Neural crest cell (in vitro differentiated cells): ENCODE measurements around the gene ZFR2. TPM values are rescaled to one million over a fixed set of nuclear protein-coding genes. Genes with fewer than 3 reads are reported as not detected.
A peak's percentile ranks its signal among the peaks of the same experiment; 100 is the strongest.

Experiments used
- DNase-seq: peaks from one replicate; pipeline ENCODE4 v3.0.0; 2021; ENCODE audit warnings: low read depth, mixed read lengths, low spot score
- H3K27ac Mint-ChIP-seq: one replicate; pipeline ENCODE4 v1.8.0; 2021; ENCODE audit warnings: mild to moderate bottlenecking, mixed read lengths; ENCODE audit not compliant: unreplicated experiment
- H3K27me3 Mint-ChIP-seq: 2 replicates; pipeline ENCODE4 v1.8.0; 2021; ENCODE audit warnings: low read depth, mild to moderate bottlenecking, mixed read lengths
- H3K36me3 Mint-ChIP-seq: 2 replicates; pipeline ENCODE4 v1.8.0; 2021; ENCODE audit warnings: low read depth, mild to moderate bottlenecking, mixed read lengths
- H3K4me1 Mint-ChIP-seq: 2 replicates; pipeline ENCODE4 v1.8.0; 2021; ENCODE audit warnings: mixed read lengths
- H3K4me3 Mint-ChIP-seq: one replicate; pipeline ENCODE4 v1.8.0; 2021; ENCODE audit warnings: mild to moderate bottlenecking, mixed read lengths
- H3K9me3 Mint-ChIP-seq: 2 replicates; pipeline ENCODE4 v1.8.0; 2021; ENCODE audit warnings: mixed read lengths
- total RNA-seq: library from RNA; stranded (reverse); gene quantifications from 2 replicates; pipeline ENCODE4 v1.2.1, GENCODE V29; 2021
- TF ChIP-seq, protein P1 (sequence below): fragments of 200-600 bp; sonication (generic); conservative IDR thresholded peaks from 2 replicates; pipeline ENCODE4 v1.5.0; 2021; ENCODE audit warnings: antibody characterized with exemption, mild to moderate bottlenecking

The ZFR2 gene
- total RNA-seq, 1 donor from 2014 or later, result 4.2 TPM

DNA sequence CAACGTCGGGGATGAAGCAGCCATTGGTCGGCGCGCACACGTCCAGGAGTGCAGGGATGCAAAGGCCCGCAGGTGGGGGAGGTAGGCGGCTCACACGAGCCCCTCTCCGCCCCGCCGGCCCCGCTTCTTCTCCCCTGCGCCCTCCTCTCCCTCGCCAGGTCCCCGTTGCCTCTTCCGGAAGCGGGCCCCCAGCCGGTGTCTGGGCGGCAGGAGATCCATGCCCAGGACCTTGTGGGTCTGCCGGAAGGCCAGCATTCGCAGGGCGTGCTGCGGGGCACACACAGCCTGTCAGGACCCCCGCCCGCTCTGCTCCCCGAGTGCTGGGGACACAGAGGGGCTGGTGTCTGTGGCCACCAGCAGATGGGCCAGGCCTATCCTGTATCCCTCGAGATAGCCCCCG, 63.0 kb downstream of the ZFR2 start:
- no peak for DNase-seq
- Mint-ChIP-seq H3K36me3 (no peaks in the 10 kb centered on the region), H3K4me3 (no peak overlapping the region)

DNA sequence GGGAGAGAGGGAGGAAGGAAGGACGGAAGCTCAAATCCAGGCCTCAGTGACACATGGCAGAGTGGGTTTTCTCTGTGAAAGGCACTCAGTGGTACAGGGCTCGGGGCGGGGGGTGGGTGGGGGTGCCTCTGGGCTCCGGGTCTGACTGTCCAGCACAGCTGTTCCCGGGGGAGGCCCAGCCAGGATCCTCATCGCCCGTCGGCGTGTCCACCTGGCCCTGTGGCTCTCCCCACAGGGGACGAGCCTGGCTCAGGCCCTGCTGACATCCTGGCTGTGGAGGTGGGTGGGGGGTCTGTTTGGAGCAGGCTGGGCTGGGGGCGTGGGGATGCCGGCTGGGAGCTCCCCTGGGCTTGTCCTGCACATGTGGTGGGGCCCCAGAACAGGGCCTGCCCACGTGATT, 64.4 kb downstream of the ZFR2 start:
- DNase-seq, result no peak
- TF ChIP-seq, protein P1, sequence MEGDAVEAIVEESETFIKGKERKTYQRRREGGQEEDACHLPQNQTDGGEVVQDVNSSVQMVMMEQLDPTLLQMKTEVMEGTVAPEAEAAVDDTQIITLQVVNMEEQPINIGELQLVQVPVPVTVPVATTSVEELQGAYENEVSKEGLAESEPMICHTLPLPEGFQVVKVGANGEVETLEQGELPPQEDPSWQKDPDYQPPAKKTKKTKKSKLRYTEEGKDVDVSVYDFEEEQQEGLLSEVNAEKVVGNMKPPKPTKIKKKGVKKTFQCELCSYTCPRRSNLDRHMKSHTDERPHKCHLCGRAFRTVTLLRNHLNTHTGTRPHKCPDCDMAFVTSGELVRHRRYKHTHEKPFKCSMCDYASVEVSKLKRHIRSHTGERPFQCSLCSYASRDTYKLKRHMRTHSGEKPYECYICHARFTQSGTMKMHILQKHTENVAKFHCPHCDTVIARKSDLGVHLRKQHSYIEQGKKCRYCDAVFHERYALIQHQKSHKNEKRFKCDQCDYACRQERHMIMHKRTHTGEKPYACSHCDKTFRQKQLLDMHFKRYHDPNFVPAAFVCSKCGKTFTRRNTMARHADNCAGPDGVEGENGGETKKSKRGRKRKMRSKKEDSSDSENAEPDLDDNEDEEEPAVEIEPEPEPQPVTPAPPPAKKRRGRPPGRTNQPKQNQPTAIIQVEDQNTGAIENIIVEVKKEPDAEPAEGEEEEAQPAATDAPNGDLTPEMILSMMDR, result no peak
- H3K27ac Mint-ChIP-seq, result no peak overlapping the region
- no peaks in the 10 kb centered on the region for H3K9me3 Mint-ChIP-seq
- no peak overlapping the region for H3K4me3 Mint-ChIP-seq
- peaks cover 41% of the 10 kb centered on the region for H3K27me3 Mint-ChIP-seq
- H3K36me3 Mint-ChIP-seq, result no peaks in the 10 kb centered on the region
- no peaks in the 10 kb centered on the region for H3K4me1 Mint-ChIP-seq

More for the DNA sequence above, 63.0 kb downstream of the ZFR2 start:
- Mint-ChIP-seq H3K9me3 (no peaks in the 10 kb centered on the region), H3K27ac (no peak overlapping the region), H3K27me3 (peaks cover 27% of the 10 kb centered on the region), H3K4me1 (no peaks in the 10 kb centered on the region)
- TF ChIP-seq, protein P1, result no peak

DNA sequence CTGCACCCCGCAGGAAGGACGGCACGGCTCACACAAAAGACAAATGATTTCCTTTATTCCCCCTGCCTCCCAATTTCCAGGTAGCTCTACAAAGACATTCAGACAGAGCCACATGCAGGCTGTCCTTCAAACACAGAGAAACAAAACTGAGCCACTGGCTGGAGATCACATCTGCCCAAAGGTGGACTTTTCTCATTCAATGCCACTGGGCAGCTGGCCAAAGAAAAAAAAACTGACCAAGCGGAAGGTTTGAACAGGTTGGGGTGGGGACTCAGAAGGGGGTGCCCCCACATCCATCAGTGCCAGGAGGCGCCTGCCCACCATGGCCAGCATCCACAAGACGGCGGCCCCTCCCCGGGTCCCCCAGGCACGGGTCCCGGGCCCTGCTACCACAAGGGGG, 64.9 kb downstream of the ZFR2 start:
- no peak overlapping the region for H3K27ac Mint-ChIP-seq
- H3K9me3 Mint-ChIP-seq, result no peaks in the 10 kb centered on the region
- TF ChIP-seq, protein P1, result no peak
- H3K4me1 Mint-ChIP-seq, result no peaks in the 10 kb centered on the region
- peaks cover 45% of the 10 kb centered on the region for H3K27me3 Mint-ChIP-seq
- no peak overlapping the region for H3K4me3 Mint-ChIP-seq
- no peaks in the 10 kb centered on the region for H3K36me3 Mint-ChIP-seq
- no peak for DNase-seq

DNA sequence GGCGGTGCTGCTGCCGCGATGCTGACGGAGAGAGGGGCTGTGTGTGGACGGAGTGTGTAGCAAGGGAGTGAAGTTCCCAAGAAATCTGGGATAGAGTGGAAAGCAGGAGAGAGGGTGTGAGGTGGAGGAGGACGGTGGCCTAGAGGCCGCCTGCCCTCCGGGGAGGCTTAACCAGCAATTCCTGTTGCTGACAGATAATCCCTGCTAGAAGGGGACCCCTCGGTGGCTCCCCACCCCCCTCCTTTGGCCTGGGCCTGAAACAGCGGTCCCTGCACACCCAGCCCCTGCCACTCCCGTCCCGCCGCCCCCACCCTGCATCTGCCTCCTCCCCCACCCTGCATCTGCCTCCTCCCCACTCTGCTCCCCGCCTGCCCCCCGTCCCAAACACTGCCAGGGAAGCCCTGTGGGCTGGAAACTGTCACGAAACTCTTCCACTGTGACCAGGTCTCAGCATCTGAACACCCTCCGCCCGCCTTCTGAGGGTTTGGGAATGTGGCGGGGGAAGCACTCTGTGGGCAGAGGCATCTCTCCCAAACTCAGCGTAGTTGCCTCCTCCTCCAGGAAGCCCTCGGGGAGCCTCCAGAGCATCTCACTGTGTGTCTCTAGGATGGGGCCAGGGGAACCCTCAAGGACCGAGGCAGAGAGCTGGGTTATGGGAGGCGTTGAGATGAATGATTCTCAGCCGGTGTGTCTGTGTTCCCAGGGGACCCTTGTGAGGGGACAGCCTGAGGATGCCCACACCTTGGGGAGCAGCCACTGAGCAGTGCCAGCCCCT, 65.5 kb downstream of the ZFR2 start:
- Mint-ChIP-seq H3K4me1 (no peaks in the 10 kb centered on the region), H3K9me3 (no peaks in the 10 kb centered on the region), H3K27ac (no peak overlapping the region), H3K27me3 (peaks cover 47% of the 10 kb centered on the region), H3K4me3 (no peak overlapping the region), H3K36me3 (no peaks in the 10 kb centered on the region)
- TF ChIP-seq, protein P1, result no peak
- no peak for DNase-seq

DNA sequence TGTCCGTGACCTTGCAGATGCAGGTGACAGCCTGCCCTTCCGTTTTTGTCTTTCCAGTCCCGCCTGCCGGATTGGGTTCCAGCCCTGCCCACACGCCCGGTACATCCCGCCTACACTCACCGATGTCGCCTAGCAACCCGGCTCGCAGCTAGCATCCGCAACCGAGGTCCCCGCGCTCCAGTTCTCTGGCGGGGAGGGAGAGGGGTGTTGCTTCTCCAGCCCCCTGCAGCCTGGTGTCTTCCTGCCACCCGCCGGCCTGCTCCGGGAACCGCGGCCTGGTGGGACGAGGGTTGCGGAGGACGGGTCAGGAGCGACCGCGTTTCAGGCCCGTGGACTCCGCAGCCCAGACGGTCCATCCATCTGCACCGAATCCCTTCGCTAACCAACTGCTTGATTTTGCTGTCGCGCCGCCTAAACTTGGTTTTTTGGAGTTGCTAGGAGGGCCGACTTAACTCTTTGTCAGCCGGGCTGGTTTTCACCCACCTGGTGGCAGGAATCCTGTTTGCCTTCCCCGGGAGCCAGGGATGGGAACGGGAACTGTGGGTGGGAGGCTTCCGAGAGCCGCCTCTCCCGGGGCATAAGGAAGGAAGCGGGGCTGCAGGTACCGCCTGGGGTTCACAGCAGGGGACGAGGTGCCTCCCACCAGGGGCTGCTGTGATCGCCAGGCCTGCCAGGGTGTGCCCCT, 67.3 kb downstream of the ZFR2 start:
- H3K4me1 Mint-ChIP-seq, result no peaks in the 10 kb centered on the region
- no peak for DNase-seq
- no peaks in the 10 kb centered on the region for H3K36me3 Mint-ChIP-seq
- H3K27ac Mint-ChIP-seq, result no peak overlapping the region
- TF ChIP-seq, protein P1, result peak; percentile 41
- H3K4me3 Mint-ChIP-seq, result no peak overlapping the region
- peaks cover 4% of the 10 kb centered on the region for H3K9me3 Mint-ChIP-seq
- peaks cover 55% of the 10 kb centered on the region for H3K27me3 Mint-ChIP-seq
